GM13977 (cell line): Measurements from ENCODE around the gene LYZL6.

Experiments used
- DNase-seq: peaks from one replicate; pipeline ENCODE4 v3.0.0; 2012; ENCODE audit warnings: low spot score
- in situ Hi-C: fragments of 300-500 bp; cut with MboI; formaldehyde crosslinking; loops from one replicate; pipeline ENCODE4 v1.12.0; 2022; ENCODE audit warnings: low sequenced_read_pairs, low pct_unique_long_range_greater_than_20kb, mixed read lengths, inconsistent platforms; ENCODE audit not compliant: unreplicated experiment
- TF ChIP-seq, protein P1 (sequence below): IDR thresholded peaks from 2 replicates; pipeline ENCODE4 v1.5.1; 2012; ENCODE audit warnings: mild to moderate bottlenecking, control low read depth; ENCODE audit not compliant: insufficient read depth; ENCODE audit errors: extremely low read depth, missing control alignments

LYZL6 gene

DNA sequence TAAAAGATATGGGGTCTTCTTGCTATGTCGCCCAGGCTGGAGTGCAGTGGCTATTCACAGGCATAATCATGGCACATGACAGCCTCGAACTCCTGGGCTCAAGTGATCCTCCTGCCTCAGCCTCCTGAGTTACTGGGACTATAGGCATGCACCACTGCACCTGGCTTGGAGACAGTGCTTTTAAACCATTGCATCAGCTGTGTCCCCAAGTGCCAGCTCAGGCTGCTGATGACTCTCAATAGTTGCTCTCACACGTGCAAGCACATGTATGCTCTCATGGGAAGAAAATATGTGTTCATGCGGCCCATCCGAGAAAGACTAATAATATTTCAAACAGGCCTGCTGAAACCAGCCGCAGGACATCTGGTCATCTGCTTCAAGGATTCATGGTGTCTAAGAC is 29.0 kb upstream of the LYZL6 start:
- TF ChIP-seq, protein P1, sequence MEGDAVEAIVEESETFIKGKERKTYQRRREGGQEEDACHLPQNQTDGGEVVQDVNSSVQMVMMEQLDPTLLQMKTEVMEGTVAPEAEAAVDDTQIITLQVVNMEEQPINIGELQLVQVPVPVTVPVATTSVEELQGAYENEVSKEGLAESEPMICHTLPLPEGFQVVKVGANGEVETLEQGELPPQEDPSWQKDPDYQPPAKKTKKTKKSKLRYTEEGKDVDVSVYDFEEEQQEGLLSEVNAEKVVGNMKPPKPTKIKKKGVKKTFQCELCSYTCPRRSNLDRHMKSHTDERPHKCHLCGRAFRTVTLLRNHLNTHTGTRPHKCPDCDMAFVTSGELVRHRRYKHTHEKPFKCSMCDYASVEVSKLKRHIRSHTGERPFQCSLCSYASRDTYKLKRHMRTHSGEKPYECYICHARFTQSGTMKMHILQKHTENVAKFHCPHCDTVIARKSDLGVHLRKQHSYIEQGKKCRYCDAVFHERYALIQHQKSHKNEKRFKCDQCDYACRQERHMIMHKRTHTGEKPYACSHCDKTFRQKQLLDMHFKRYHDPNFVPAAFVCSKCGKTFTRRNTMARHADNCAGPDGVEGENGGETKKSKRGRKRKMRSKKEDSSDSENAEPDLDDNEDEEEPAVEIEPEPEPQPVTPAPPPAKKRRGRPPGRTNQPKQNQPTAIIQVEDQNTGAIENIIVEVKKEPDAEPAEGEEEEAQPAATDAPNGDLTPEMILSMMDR, result no peak
- no peak for DNase-seq
- in situ Hi-C loops, result loop anchor here (10.0 kb wide), 1 partner anchor 172 kb away; no protein-coding TSS in a partner anchor

DNA sequence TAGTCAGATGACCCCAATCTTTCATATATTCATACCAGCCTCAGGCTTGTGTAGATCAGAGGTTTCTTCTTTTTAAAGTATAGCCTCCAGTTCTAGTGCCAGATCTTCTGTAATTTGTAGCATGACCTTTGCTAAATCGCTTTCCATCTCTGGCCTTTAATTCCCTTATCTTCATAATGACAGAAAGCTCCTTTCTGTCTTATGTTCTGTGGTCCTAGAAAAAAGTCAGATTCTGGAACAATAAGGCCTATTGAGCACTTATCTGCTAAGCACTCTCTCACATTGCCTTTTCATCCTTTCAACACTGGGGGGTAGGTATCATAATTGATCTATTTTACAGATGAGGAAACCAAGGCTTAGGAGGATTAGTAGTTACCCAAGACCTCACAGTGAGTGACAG is 28.6 kb upstream of the LYZL6 start:
- TF ChIP-seq, protein P1, result no peak
- DNase-seq, result no peak
- in situ Hi-C loops, result loop anchor here (10.0 kb wide), 1 partner anchor 173 kb away; no protein-coding TSS in a partner anchor

DNA sequence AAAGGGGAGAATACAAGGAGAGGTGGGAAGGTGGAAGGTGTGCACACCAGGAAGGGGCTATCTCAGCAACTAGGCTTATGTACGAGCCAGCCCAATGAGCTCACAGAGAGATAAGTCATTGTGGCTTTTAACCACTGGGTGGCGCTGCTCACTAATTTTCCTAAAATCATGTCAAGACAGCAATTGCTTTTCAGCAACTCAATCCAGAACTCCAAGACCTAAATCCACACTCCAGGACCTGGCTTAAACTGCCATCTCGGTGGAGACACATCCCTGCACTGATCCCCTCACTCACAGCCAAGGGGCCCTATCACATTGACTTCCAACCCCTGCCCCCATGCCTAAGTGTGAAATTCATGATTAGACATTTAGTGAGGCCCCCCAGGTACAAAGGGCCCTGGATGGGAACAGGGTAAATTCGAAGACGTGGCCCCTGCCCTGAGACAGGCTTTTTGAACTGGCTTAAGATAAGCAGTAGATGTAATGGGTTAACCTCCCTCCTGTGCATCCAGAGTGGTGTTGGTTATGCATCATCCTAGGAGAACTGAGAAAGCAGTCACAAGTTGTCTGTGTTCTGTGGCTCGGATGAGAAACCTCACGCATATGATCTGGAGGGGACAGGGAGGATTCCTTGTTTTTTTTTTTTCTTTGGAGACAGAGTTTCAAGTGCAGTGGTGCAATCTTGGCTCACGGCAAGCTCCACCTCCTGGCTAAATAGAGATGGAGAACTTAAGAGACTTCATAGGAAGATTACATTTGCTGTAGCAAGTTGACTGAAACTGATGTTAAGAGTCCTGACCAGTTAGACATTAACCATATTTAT is 26.3 kb upstream of the LYZL6 start:
- TF ChIP-seq, protein P1, result peak; percentile 82
- DNase-seq, result peak; percentile 66
- in situ Hi-C loops, result loop anchor here (10.0 kb wide), 1 partner anchor 175 kb away; no protein-coding TSS in a partner anchor

DNA sequence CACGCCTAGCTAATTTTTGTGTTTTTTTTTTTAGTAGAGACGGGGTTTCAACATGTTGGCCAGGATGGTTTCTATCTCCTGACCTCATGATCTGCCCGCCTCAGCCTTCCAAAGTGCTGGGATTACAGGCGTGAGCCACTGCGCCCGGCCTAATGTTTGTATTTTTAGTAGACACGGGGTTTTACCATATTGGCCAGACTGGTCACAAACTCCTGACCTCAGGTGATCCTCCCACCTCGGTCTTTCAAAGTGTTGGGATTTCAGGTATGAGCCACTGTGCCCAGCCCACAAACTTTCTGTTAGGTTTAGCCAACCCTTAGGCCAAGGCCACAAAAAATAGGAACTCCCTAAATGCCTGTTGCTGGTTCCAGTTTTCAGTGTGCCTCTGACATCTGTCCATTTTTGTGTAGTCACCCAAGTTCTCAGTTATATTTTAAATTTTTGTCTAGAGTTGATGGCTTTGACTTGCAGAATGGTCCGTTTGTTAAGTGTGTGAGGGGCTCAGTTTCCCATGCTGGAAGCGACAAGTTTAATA is 25.1 kb upstream of the LYZL6 start:
- DNase-seq, result no peak
- TF ChIP-seq, protein P1, result no peak
- in situ Hi-C loops, result no loop called here

DNA sequence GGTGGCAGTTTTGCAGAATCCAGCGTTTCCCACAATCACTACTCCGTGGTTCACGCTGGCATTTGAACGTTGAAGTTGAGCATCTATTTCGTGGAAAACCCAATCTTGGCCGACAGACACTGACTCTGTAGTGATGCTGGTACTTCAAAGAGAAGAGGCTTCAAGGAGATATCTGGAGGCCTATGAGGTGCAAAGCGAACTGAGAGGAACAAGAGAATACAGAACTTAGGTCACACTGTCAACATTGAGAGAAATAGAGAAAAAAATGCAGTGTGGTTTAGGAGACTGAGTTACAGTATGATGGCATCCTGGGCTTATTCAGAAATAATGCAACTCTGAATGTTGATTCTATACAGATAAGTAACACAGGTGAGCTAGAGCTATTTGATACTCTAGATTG is 21.8 kb upstream of the LYZL6 start:
- no peak for DNase-seq
- TF ChIP-seq, protein P1, result no peak
- in situ Hi-C loops, result no loop called here

DNA sequence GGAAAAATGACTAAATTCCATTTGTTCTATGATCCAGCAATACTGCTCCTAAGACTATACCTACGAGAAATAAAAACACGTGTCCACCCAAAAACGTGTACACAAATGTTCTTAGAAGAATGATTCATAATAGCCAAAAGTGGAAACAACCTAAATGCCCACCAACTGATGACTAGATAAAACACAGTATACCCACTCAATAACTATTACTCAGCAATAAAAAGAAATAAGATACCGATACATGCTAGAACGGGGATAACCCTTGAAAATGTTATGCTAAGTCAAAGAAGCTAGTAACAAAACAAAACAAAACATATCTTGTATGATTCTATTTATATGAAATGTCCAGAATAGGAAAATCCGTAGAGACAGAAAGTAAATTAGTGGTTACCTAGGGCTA is 20.1 kb upstream of the LYZL6 start:
- in situ Hi-C loops, result no loop called here
- no peak for DNase-seq
- TF ChIP-seq, protein P1, result no peak
